ENCODE measurements around the gene TRIM17.

TRIM17 gene

GRCh38 chr1:228381356-228381755 is 35.3 kb downstream of the TRIM17 start:
- no peak for DNase-seq (ENCODE audit: low read depth in 2 of 3, low spot score in 2 of 3)

- no peak for DNase-seq (ENCODE audit: low read depth in 2 of 3, low spot score in 2 of 3)
Observed at GRCh38 chr1:228379666-228380065, 37.0 kb downstream of the TRIM17 start.

- no peak for DNase-seq (ENCODE audit: low read depth in 2 of 3, low spot score in 2 of 3)
Observed at GRCh38 chr1:228378873-228379460, 37.7 kb downstream of the TRIM17 start.

- peak; percentile 18 to 33 (median 28) for DNase-seq (ENCODE audit: low read depth in 2 of 3, low spot score in 2 of 3)
Observed at GRCh38 chr1:228378090-228378872, 38.4 kb downstream of the TRIM17 start.

- DNase-seq (ENCODE audit: low read depth in 2 of 3, low spot score in 2 of 3) = no peak
Observed at GRCh38 chr1:228377664-228378089, 39.0 kb downstream of the TRIM17 start.

GRCh38 chr1:228376651-228377631 is 39.7 kb downstream of the TRIM17 start:
- DNase-seq (ENCODE audit: low read depth in 2 of 3, low spot score in 2 of 3) = no peak

GRCh38 chr1:228376262-228376628 is 40.4 kb downstream of the TRIM17 start:
- no peak for DNase-seq (ENCODE audit: low read depth in 2 of 3, low spot score in 2 of 3)

- DNase-seq (ENCODE audit: low read depth in 2 of 3, low spot score in 2 of 3) = no peak
Observed at GRCh38 chr1:228375578-228376261, 40.9 kb downstream of the TRIM17 start.

GRCh38 chr1:228374711-228375577 is 41.7 kb downstream of the TRIM17 start:
- no peak for DNase-seq (ENCODE audit: low read depth in 2 of 3, low spot score in 2 of 3)

GRCh38 chr1:228373681-228374571 is 42.7 kb downstream of the TRIM17 start:
- no peak for DNase-seq (ENCODE audit: low read depth in 2 of 3, low spot score in 2 of 3)

- DNase-seq (ENCODE audit: low read depth in 2 of 3, low spot score in 2 of 3) = no peak
Observed at GRCh38 chr1:228373004-228373680, 43.5 kb downstream of the TRIM17 start.

GRCh38 chr1:228372183-228373003 is 44.3 kb downstream of the TRIM17 start:
- no peak for DNase-seq (ENCODE audit: low read depth in 2 of 3, low spot score in 2 of 3)

GRCh38 chr1:228371741-228372182 is 44.9 kb downstream of the TRIM17 start:
- no peak for DNase-seq (ENCODE audit: low read depth in 2 of 3, low spot score in 2 of 3)

- no peak for DNase-seq (ENCODE audit: low read depth in 2 of 3, low spot score in 2 of 3)
Observed at GRCh38 chr1:228370941-228371740, 45.5 kb downstream of the TRIM17 start.

GRCh38 chr1:228370439-228370940 is 46.2 kb downstream of the TRIM17 start:
- DNase-seq (ENCODE audit: low read depth in 2 of 3, low spot score in 2 of 3) = no peak

- DNase-seq (ENCODE audit: low read depth in 2 of 3, low spot score in 2 of 3) = no peak
Observed at GRCh38 chr1:228369608-228370438, 46.8 kb downstream of the TRIM17 start.
